Esophagus mucosa (tissue), 1 donor: ENCODE data around the gene GOLGA6L6. TPM values are rescaled to one million over a fixed set of nuclear protein-coding genes. Genes with fewer than 3 reads are reported as not detected.
"Not testable (repeated sequence)": the region's sequence is repeated elsewhere in the genome, so short reads cannot be mapped to it uniquely, and the experiment has no call there.

Source experiments
- ATAC-seq: fragments of 200-7000 bp; cut with Tn5 transposase; one replicate; pipeline ENCODE4 v1.9.1; 2020
- total RNA-seq: library from RNA; stranded (reverse); gene quantifications from one replicate; pipeline ENCODE4 v1.2.4, GENCODE V29; 2023
- donor health status: DM: yes; HTN: yes; CAD: no.

GOLGA6L6 gene, protein sequence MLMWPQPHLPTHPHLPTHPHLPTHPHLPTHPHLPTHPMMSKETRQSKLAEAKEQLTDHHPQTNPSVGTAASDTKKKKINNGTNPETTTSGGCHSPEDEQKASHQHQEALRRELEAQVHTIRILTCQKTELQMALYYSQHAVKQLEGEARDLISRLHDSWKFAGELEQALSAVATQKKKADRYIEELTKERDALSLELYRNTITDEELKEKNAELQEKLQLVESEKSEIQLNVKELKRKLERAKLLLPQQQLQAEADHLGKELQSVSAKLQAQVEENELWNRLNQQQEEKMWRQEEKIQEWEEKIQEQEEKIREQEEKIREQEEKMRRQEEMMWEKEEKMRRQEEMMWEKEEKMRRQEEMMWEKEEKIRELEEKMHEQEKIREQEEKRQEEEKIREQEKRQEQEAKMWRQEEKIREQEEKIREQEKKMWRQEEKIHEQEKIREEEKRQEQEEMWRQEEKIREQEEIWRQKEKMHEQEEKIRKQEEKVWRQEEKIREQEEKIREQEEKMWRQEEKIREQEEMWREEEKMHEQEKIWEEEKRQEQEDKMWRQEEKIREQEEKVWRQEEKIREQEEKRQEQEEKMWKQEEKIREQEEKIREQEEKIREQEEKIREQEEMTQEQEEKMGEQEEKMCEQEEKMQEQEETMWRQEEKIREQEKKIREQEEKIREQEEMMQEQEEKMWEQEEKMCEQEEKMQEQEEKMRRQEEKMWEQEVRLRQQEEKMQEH
- total RNA-seq: not detected

GRCh38 chr15:20541700-20542099 is at the start of gene GOLGA6L6:
GOLGA6L6 (minus strand) TSS chr15:20541800; CDS start chr15:20541709, 91 bp downstream.
- ATAC-seq: not testable (repeated sequence)

- not testable (repeated sequence) for ATAC-seq
Observed at GRCh38 chr15:20590069-20590468, 48.5 kb upstream of the GOLGA6L6 start.

DNA sequence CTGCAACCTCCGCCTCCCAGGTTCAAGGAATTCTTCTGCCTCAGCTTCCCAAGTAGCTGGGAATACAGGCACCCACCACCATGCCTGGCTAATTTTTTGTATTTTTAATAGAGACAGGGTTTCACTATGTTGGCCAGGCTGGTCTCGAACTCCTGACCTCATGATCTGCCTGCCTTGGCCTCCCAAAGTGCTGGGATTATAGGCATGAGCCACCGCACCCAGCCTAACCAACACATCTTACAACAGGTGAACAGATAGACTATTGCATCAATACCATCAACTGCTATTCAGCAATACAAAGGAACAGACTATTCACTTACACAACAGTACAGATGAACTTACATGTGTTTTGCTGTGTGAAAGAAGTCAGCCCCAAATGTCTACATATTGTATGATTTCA is 45.2 kb upstream of the GOLGA6L6 start:
- not testable (repeated sequence) for ATAC-seq

DNA sequence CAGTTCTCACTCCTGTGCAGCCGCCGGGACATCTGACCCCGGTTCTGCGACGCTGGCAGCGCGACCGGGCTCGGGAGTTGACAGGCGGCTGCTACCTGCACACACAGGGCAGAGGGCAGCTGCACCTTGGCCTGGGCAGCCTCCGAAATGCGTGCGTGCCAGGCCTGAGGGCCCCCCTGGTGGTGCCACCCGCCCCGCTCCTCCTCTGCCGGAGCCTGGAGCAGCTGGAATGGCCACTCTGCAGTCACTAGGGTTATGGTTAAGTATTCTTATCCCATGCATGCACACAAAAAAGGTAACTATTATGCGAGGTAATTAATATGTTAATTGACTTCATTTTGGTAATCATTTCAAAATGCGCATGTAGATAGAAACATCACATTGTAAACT is 41.1 kb upstream of the GOLGA6L6 start:
- ATAC-seq: not testable (repeated sequence)

DNA sequence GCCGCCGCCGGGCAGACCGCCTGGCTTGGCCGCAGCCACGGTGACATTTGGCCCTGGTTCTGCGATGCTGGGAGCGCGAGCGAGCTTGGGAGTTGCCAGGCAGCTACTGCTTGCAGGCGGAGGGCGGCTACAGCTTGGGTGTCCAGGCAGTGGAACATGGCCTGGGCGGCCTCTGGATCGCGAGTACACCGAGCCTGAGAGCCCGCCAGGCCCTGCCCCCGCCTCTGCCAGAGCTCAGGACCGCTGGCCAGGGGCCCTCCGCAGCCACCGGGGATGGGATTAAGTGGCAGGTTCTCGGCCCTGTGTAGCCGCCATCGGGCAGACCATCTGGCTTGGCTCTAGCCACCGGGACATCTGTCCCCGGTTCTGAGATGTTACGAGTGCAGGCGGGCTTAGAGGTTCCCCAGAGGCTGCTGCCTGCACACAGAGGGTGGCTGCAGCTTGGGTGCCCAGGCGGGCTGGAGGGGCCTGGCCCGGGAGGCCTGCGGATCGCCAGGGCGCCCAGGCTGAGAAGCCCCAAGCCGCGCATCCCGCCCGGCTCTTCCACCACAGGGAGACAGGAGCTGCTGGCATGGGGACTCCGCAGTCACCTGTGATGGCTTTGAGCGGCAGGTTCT is 40.6 kb upstream of the GOLGA6L6 start:
- not testable (repeated sequence) for ATAC-seq

- peak; percentile 47 for ATAC-seq
Observed at GRCh38 chr15:20581261-20582108, 39.9 kb upstream of the GOLGA6L6 start.

DNA sequence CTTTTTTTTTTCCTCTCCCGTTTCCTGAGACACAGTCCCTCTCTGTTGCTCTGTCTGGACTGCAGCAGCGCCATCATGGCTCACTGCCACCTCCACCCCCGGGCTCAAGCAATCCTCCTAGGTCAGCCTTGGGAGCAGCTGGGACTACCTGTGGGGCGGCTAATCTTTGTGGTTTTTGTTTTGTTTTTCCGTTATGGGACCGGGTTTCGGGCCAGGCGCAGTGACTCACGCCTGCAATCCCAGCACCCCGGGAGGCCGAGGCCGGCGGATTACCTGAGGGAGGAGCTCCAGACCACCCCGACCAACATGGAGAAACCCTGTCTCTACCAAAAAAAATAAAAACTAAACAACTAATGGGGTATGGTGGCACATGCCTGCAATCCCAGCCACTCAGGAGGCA is 38.1 kb upstream of the GOLGA6L6 start:
- not testable (repeated sequence) for ATAC-seq

- not testable (repeated sequence) for ATAC-seq
Observed at GRCh38 chr15:20551289-20551688, 9.7 kb upstream of the GOLGA6L6 start.

GRCh38 chr15:20505926-20506658 is 35.5 kb downstream of the GOLGA6L6 start:
- ATAC-seq: not testable (repeated sequence)

GRCh38 chr15:20502839-20503238 is 38.8 kb downstream of the GOLGA6L6 start:
- ATAC-seq: not testable (repeated sequence)

- ATAC-seq: not testable (repeated sequence)
Observed at GRCh38 chr15:20501512-20502222, 39.9 kb downstream of the GOLGA6L6 start.

DNA sequence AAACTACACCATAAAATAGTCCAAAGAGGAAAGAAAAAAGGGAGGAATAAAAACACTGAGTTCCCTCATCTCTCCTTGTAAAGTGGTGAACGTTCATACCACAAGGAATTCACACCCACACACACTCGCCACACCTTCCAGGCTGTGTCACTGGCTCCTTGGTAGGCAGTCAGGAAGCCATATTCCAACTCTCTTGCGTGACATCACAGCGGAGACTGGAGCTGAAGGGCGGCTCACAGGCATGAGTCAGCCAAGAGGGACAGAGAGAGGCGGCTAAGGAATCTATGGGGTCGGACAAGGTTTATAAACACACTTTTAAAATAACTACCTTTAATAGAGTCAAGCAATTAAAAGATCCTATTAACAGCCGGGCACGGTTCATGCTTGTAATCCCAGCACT is 43.8 kb downstream of the GOLGA6L6 start:
- ATAC-seq: not testable (repeated sequence)

DNA sequence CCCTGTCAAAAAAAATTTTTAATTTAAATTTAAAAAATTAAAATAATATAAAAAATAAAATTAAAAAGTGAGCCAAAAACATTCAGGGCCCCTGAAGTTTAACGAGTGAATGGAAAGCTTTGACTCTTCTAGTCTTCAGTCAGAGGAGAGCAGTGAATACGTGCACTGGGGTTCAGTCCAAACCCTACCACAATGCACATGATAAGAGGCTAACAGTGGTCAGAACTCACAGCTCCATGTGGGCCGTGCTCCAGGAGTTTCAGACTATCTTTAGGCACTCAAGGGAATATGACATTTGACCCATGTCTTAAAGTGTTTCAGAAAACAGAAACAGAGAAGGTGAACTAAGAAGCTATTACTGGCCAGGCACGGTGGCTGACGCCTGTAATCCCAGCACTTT is 48.6 kb downstream of the GOLGA6L6 start:
- ATAC-seq: not testable (repeated sequence)

- not testable (repeated sequence) for ATAC-seq
Observed at GRCh38 chr15:20492598-20492997, 49.0 kb downstream of the GOLGA6L6 start.

- not testable (repeated sequence) for ATAC-seq
Observed at GRCh38 chr15:20489320-20489719, 52.3 kb downstream of the GOLGA6L6 start.
